Smooth muscle cell (in vitro differentiated cells): ENCODE data around the gene CNTLN. TPM values are rescaled to one million over a fixed set of nuclear protein-coding genes. Genes with fewer than 3 reads are reported as not detected.
"Not testable (repeated sequence)": the region's sequence is repeated elsewhere in the genome, so short reads cannot be mapped to it uniquely, and the experiment has no call there.

ENCODE experiments used
- DNase-seq: peaks from one replicate; lab custom pipeline; 2025; ENCODE audit not compliant: unreplicated experiment; lab: John Stamatoyannopoulos, UW
- H2AFZ ChIP-seq: fragments of 200-600 bp; sonication (generic); 2 replicates; pipeline ENCODE4 v1.6.0; 2016; ENCODE audit warnings: antibody characterized with exemption, low read depth, mild to moderate bottlenecking
- H3F3A ChIP-seq: fragments of 200-600 bp; sonication (generic); 2 replicates; pipeline ENCODE4 v1.6.0; 2017; ENCODE audit warnings: antibody characterized with exemption, low read depth
- H3K27ac ChIP-seq: fragments of 200-600 bp; sonication (generic); 2 replicates; pipeline ENCODE4 v1.5.1; 2016; ENCODE audit warnings: low read depth, mild to moderate bottlenecking
- H3K27me3 ChIP-seq: fragments of 200-600 bp; sonication (generic); 2 replicates; pipeline ENCODE4 v1.6.1; 2016; ENCODE audit warnings: low read depth, mild to moderate bottlenecking
- H3K36me3 ChIP-seq: fragments of 200-600 bp; sonication (generic); 2 replicates; pipeline ENCODE4 v1.5.1; 2016; ENCODE audit warnings: low read depth
- H3K4me1 ChIP-seq: fragments of 200-600 bp; sonication (generic); 2 replicates; pipeline ENCODE4 v1.5.1; 2016; ENCODE audit warnings: low read depth
- H3K4me2 ChIP-seq: fragments of 200-600 bp; sonication (generic); 2 replicates; pipeline ENCODE4 v1.6.0; 2016; ENCODE audit warnings: mild to moderate bottlenecking
- H3K4me3 ChIP-seq: fragments of 200-600 bp; sonication (generic); 2 replicates; pipeline ENCODE4 v1.5.1; 2016; ENCODE audit warnings: mild to moderate bottlenecking
- H3K79me2 ChIP-seq: fragments of 200-600 bp; sonication (generic); 2 replicates; pipeline ENCODE4 v1.6.0; 2016; ENCODE audit warnings: low read depth, mild to moderate bottlenecking
- H3K9ac ChIP-seq: fragments of 200-600 bp; sonication (generic); 2 replicates; pipeline ENCODE4 v1.6.0; 2016; ENCODE audit warnings: low read depth
- H3K9me3 ChIP-seq: fragments of 200-600 bp; sonication (generic); replicated peaks from 2 replicates; pipeline ENCODE4 v1.5.1; 2016; ENCODE audit warnings: low read depth
- H4K20me1 ChIP-seq: fragments of 200-600 bp; sonication (generic); 2 replicates; pipeline ENCODE4 v1.6.0; 2016; ENCODE audit warnings: low read depth
- WGBS: methylation state at CpG from one replicate; pipeline ENCODE4 v1.1.7; 2016; ENCODE audit warnings: low lambda C conversion rate; 5-methylcytosine and 5-hydroxymethylcytosine counted together
- polyA plus RNA-seq: library from polyadenylated mRNA; unstranded; fragments of >200 nt; fragmentation: Nextera tagmentation; extraction: Ambion mirVana; gene quantifications from 2 replicates; pipeline ENCODE4 v1.2.1, GENCODE V29; 2016
- total RNA-seq: library from RNA; depleted of rRNA; stranded (reverse); fragments of >200 nt; gene quantifications from 2 replicates; pipeline ENCODE4 v1.2.3, GENCODE V29; 2014
- TF ChIP-seq, protein P1 (sequence below): fragments of 200-600 bp; sonication (generic); IDR thresholded peaks from 2 replicates; pipeline ENCODE4 v1.5.1; 2017; ENCODE audit warnings: borderline replicate concordance, mild to moderate bottlenecking, antibody characterized with exemption; ENCODE audit not compliant: insufficient read depth, poor library complexity, severe bottlenecking

CNTLN gene
- total and polyA plus RNA-seq, 2 experiments from 2014 or later: 5.7 to 9.0 TPM

DNA sequence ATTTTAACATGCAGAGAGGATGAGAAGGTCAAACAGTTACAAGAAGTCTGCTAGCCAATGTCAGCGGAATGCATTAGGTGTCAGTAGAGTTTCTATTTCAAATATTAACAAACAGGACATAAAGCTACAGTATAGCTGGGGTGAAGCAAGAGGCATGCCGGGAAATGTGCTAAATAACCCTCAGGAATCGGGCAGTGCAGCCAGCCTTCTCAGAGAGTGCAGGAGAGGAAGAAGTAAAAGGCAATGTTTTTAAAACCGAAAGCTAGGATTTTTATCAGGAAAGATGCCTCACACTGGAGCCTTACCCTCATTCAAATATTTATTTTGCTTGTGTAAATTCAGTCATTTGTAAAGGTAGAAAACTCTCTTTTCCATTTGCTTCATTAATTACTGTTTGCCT is 384.9 kb downstream of the CNTLN start:
- no peak overlapping the region for H2AFZ ChIP-seq
- H3K27ac ChIP-seq: no peak overlapping the region
- peaks cover 26% of the 10 kb centered on the region for H3K27me3 ChIP-seq
- no peaks in the 10 kb centered on the region for H3K9me3 ChIP-seq
- no peaks in the 10 kb centered on the region for H3K79me2 ChIP-seq
- H3K9ac ChIP-seq: no peak overlapping the region
- no peak overlapping the region for H3K4me2 ChIP-seq
- no peaks in the 10 kb centered on the region for H4K20me1 ChIP-seq
- H3K4me3 ChIP-seq: peak overlapping the region; percentile 0
- TF ChIP-seq, protein P1, sequence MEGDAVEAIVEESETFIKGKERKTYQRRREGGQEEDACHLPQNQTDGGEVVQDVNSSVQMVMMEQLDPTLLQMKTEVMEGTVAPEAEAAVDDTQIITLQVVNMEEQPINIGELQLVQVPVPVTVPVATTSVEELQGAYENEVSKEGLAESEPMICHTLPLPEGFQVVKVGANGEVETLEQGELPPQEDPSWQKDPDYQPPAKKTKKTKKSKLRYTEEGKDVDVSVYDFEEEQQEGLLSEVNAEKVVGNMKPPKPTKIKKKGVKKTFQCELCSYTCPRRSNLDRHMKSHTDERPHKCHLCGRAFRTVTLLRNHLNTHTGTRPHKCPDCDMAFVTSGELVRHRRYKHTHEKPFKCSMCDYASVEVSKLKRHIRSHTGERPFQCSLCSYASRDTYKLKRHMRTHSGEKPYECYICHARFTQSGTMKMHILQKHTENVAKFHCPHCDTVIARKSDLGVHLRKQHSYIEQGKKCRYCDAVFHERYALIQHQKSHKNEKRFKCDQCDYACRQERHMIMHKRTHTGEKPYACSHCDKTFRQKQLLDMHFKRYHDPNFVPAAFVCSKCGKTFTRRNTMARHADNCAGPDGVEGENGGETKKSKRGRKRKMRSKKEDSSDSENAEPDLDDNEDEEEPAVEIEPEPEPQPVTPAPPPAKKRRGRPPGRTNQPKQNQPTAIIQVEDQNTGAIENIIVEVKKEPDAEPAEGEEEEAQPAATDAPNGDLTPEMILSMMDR: no peak
- H3F3A ChIP-seq: no peaks in the 10 kb centered on the region
- 67% methylated on average over 4 of the region's 4 CpGs for WGBS
- no peaks in the 10 kb centered on the region for H3K36me3 ChIP-seq
- peaks cover 7% of the 10 kb centered on the region for H3K4me1 ChIP-seq
- no peak for DNase-seq

DNA sequence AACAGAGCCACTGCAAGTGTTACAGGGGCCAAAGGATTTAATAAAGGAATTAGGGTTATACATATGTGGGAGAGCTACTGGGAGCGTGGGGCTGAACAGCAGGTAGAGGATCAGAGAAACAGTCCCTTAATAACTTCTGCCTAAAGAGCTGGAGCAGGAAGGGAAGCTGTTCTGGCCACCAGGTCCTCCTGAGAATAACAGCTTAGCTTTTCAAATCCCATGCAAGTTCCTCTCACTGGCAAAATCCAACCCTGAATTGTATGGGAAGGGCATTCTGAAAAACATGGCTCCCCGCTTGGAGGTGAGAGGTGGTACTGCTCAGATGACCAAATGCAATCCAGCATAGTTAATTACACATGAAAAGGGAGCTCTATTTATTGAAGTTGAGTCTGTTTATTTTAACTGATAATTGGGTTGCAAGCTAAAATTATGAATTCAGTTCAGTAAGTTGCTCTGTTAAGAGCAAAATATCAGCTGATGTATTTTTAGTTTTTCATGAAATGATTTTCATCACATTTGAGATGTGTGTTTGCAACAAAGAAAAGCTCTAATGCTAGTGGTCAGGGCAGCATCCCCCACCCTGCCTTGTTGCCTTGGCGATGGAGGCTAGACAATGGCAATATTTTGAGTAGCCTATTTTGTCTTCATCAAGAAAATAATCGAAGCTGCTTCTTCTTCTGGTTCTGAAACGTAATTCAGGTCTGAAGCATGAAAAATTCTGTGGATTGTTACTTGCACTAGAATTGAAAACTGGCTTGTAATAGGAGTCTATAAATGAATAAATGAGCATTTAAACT is 385.6 kb downstream of the CNTLN start:
- H2AFZ ChIP-seq: no peak overlapping the region
- peak overlapping the region; percentile 0 for H3K4me3 ChIP-seq
- TF ChIP-seq, protein P1: no peak

DNA sequence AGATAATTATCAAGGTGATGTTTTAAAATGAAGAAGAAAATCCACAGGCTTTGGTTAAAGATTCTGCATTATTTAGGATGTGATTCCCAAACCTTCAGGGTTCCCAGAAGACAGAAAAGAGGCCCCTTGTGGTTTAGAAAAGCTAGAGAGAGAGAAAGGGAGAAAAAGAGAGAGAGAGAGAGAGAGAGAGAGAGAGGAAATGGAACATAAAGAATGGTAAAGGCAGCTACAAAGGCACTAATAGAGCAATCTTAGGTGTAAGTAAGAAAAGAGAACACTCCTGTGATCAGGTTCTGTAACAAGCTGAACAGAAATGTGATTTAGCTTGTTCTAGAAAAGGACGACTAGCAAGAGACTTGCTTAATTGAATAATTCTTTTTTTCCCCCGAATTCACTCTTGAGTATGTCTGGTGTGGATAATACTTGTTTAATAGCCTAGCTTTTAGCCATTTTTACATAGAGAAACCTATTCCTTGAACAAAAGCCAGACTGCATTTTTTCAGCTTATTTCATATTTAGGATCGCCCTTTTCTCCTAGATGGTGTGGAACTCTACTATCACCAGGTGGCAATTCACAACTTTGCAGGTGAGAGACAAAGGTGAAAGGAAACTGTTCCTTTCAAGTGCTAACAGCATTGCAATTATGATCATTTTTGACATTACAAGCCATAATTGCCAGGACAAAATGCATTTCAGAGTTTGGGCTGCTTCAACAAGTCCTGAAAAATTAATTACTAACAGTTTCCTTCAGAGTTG is 386.4 kb downstream of the CNTLN start:
- peaks cover 26% of the 10 kb centered on the region for H3K27me3 ChIP-seq
- H3K36me3 ChIP-seq: no peaks in the 10 kb centered on the region
- H3K4me3 ChIP-seq: no peak overlapping the region
- H3K9ac ChIP-seq: no peak overlapping the region
- no peak overlapping the region for H3K4me2 ChIP-seq
- H2AFZ ChIP-seq: no peak overlapping the region
- 86% methylated on average over 3 of the region's 3 CpGs for WGBS
- H3K4me1 ChIP-seq: peaks cover 7% of the 10 kb centered on the region
- H3K79me2 ChIP-seq: no peaks in the 10 kb centered on the region
- H3F3A ChIP-seq: no peaks in the 10 kb centered on the region
- TF ChIP-seq, protein P1: no peak
- no peaks in the 10 kb centered on the region for H4K20me1 ChIP-seq
- no peak for DNase-seq
- no peak overlapping the region for H3K27ac ChIP-seq
- no peaks in the 10 kb centered on the region for H3K9me3 ChIP-seq

More for the DNA sequence above, 385.6 kb downstream of the CNTLN start:
- Histone ChIP-seq H3K9ac (no peak overlapping the region), H4K20me1 (no peaks in the 10 kb centered on the region), H3K9me3 (no peaks in the 10 kb centered on the region), H3K27ac (no peak overlapping the region), H3K79me2 (no peaks in the 10 kb centered on the region), H3K36me3 (no peaks in the 10 kb centered on the region), H3K27me3 (peaks cover 26% of the 10 kb centered on the region), H3F3A (no peaks in the 10 kb centered on the region), H3K4me1 (peaks cover 7% of the 10 kb centered on the region), H3K4me2 (no peak overlapping the region)
- DNase-seq: no peak
- WGBS: 90% methylated on average over 5 of the region's 5 CpGs

DNA sequence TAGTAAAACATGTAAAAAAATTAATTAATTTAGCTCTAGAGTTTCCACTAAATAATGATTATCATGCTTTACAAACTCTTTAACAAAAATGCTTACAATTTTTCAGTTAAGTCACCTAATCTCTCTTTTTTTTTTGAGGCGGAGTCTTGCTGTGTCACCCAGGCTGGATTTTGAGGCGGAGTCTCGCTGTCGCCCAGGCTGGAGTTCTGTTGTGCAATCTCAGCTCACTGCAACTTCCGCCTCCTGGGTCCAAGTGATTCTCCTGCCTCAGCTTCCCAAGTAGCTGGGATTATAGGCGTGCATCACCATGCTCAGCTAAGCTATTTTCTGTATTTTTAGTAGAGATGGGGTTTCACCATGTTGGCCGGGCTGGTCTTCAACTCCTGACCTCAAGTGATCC is 391.9 kb downstream of the CNTLN start:
- WGBS: 83% methylated on average over 7 of the region's 7 CpGs

More for the DNA sequence above, 391.9 kb downstream of the CNTLN start:
- not testable (repeated sequence) for H3K36me3 ChIP-seq, H2AFZ ChIP-seq, H3K27ac ChIP-seq, H3F3A ChIP-seq, H3K9me3 ChIP-seq, H3K4me3 ChIP-seq, H3K4me1 ChIP-seq, H3K9ac ChIP-seq, H3K79me2 ChIP-seq, H4K20me1 ChIP-seq, DNase-seq, H3K4me2 ChIP-seq
- H3K27me3 ChIP-seq: peaks cover 34% of the 10 kb centered on the region
